Left forelimb (tissue), 1 donor: ENCODE data around the gene LDLRAD3.
A peak's percentile ranks its signal among the peaks of the same experiment; 100 is the strongest.

Experiments
- DNase-seq: peaks from one replicate; pipeline ENCODE4 v3.0.0-alpha.2; 2018; ENCODE audit warnings: low spot score

LDLRAD3 gene

DNA sequence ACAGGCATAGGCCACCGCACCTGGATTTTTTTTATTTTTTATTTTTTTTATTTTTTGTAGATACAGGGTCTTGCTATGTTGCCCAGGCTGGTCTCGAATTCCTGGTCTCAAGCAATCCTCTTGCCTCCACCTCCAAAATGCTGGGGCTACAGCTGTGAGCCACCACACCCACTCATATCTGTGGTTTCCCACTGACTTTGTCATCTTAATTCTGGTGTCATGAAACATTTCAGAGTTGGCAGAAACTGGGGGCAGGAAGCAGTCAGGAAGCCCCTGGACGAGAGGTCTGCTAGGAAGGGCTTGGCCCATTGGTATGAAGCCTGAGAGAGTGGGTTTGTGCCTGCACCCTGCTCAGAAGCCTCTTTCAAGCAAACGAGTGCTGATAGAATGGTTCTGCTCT, 296.3 kb downstream of the LDLRAD3 start:
- DNase-seq, result no peak

DNA sequence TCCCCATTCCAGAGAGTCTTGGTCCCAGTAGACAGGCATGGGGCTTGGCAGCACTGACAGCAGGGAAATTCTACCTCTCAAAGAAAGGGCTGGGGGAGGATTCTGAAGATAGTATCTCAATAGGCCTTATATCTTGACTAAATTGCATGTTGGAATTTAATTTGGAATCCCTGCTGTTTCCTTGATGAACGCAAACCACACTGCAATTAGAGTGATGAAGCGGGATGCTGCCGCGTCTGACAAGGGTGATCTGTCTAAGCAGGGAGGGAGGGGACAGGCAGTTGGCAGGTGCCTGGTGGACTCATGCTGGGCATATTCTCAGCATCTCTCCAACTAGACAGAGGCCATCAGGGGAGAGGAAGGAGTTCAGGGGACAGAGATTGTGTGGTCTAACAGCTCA, 296.9 kb downstream of the LDLRAD3 start:
- no peak for DNase-seq

DNA sequence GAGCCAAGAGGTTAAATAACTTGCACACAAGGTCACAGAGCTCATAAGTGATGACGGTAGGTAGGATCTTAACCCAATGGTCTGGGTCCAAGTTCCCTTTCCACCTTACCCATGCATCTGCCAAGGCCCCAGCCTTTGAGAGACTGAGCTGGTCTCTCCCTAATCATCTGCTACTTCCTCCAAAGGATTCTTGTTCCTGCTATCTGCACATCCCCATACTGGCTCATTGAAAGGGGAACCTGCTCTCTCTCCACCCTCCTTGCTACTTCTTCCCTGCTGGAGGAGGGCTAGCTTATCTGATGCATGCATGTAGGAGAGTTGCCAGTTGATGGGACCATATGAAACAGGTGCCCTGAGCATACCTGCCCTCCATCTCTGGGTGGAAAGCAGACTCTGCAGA, 297.6 kb downstream of the LDLRAD3 start:
- no peak for DNase-seq

DNA sequence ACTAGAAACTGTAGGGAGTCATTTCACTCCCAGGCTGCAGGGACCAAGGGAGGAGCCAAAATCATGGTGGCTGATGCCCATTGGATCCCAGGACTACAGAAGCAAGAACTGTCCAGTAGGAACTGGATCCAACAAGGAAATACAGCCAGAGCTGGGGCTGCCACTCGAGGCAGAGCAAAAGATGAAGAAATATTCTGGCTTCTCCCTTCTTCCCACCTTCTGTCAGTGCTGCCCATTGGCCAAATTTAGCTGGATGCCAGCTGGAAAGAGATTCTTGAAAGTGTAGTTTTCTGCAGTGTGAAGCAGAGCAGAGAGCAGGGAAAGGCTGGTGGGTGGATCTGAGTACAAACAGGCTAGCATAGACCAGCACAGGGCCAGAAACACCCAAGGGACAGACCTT, 299.8 kb downstream of the LDLRAD3 start:
- DNase-seq, result no peak

DNA sequence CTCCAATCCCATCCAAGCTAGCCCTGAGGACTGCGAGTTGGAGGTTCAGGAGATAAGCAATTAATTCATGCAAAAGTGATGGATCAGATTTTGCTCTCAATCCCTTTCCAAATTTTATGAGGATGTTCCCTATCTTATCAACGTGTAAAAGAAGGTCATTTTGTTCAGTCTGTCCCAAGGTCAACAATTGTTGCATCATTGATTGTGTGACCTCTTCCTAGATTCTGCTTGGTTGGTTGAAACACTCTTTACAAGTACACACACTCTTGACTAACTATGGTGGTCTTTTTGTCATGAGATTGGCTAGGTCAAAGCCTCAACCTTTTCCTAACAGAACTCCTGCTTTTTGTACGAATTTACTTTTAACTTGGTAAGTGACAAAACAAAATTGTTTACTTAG, 303.6 kb downstream of the LDLRAD3 start:
- DNase-seq, result no peak

DNA sequence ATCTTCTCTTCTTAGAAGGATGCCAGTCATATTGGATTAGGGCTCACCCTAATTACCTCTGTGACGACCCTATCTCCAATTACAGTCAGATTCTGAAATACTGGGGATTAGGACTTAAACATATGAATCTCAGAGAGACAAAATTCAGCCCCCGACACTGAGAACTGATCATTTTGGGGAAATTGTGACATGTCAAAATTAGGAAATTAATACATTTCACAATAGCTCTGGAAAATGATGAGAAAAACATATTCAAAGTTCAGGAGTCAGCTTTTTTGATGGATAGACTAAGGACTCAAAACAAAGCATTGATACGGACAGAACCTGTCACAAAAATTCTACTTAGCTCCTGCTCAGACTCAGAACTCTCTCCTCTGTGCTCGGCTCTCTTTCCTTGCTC, 304.6 kb downstream of the LDLRAD3 start:
- no peak for DNase-seq

DNA sequence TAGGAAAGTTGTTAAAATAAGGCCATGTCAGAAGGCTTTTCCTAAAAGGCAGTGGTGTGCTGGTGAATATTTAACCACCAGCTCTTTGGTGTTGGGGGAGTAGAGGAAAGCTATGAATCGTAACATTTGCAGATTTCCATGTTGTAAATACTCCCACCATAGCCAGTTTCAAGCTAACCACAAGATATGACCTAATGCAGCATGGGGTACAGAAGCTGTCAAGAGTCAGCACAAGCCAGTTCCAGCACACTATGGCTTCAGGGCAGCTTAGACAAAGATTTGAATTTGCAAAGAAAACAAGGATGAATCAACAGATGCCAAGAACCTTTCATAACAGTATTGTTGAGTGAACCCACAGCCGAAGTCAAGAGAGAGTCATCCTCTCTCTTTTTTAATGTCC, 305.4 kb downstream of the LDLRAD3 start:
- no peak for DNase-seq

DNA sequence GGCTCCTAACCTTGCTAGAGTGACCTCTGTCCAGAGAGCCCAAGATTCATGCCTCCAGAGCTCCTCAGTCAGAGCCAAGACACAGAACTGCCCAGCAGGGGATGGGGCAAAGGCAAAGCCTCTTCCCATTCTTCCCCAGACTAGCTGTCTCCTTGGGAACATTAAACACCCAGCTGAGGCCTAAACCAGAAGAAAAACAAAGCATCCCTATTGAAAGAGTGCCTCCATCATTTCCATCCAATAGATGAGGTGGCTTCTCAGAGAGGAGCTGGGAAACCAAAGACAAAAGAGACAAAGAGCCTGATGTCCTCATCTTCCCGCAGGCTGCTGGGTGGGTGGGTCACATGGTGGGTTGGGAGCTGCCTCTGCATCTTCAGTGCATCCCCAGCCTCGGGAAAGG, 308.0 kb downstream of the LDLRAD3 start:
- no peak for DNase-seq

DNA sequence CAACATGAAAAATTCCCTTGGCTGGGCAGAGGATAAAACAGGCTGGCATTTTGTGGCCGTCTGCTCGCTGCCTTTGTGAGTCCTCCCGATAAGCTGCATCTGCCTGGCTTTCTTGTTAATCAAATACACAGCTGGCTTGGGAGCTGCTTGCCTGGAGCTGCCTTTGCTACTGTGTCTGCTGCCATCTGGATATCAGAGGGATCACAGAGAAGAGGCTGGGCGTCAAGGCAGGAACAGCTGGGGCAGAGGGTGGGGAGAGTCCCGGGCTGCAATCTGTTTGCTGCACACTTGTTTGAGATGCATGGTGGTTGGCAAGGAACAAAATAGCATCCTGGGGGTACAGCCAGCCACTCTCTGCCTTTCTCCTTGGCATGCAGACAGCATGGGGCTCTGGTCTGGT, 309.4 kb downstream of the LDLRAD3 start:
- DNase-seq, result no peak

DNA sequence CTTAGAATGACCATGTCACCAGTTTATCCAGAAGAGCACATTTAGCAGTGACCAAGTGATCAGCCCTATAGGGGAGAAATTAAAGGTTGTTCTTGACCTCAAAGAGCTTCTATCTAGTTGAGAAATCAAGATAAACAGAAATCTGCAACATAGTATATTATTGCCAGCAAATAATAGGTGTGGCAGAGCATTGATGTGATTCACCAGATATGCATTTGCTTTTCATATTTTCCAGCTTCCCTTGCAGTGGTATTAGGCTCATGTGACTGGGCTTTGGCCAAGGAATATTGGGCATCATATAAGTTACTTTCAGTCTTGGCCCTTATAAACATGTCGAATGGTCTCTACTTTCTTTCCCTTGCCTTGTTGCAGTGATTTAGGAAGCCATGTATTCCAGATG, 310.9 kb downstream of the LDLRAD3 start:
- DNase-seq, result no peak

DNA sequence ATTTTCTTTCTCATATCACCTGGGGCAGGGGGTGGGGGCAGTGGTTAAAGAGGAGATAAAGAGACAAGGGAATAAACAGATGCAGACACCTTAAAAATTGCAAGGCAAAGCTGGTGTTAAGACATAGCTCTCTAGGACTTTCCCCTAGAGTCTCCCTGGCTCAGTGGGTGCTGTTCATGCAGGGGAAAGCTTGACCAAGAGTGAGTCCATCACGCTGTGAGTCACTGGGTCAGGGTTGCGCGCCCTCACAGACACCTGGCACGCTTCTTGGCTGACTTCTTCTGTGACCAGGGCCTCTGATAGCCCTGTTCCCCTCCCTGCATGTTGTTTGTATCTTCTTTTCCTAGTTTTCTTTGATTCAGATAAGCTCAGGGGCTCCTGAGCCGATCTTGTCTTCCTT, 313.5 kb downstream of the LDLRAD3 start:
- no peak for DNase-seq

DNA sequence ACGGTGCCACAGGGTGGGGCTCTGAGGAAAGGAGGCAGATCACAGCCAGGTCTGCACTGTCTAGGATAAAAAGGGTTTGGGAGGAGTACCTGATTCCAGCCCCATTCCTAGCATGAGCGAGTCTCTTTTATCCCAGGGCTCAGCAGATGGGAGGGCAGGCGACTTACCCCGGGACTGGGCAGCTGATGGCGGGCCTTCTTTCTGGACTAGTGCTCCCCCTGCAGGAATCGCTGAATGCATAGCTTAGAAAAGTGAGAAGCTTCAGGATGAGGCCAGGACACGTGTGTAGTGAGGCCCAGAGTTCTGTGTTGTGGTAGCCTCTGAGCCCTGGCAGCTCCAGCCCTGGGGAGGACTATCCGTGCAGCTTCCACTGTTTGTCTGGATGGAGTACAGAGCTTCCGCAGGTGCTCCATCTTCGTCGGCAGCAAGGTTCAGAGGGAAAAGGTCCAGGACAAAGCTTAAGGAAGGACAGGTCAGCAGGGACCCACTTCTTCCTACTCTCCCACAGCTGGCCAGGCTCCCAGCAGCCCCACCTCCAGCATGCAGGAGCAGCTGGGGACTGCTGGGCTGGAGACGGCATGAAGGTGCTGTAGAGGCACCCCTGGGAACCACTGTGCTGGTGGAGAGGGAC, 315.0 kb downstream of the LDLRAD3 start:
- DNase-seq, result no peak

DNA sequence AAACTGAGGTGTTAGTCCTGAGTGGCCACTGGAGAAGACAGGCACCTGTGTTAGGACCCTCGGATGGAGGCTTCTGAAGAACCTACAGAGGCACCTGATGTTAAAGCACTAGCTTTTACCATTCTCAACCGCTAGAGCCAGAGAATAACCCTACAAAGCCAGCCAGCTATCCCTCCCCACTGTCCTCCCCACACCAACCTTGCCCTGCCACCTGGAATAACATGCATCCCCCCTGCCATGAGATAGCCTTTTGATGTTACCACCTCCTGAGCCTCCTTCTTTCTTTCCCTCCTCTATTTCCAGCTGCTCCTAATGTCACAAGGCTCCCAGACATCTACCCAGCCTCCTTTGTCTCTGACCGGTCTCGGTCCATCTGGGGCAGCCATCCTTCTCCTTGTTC, 317.2 kb downstream of the LDLRAD3 start:
- DNase-seq, result no peak

DNA sequence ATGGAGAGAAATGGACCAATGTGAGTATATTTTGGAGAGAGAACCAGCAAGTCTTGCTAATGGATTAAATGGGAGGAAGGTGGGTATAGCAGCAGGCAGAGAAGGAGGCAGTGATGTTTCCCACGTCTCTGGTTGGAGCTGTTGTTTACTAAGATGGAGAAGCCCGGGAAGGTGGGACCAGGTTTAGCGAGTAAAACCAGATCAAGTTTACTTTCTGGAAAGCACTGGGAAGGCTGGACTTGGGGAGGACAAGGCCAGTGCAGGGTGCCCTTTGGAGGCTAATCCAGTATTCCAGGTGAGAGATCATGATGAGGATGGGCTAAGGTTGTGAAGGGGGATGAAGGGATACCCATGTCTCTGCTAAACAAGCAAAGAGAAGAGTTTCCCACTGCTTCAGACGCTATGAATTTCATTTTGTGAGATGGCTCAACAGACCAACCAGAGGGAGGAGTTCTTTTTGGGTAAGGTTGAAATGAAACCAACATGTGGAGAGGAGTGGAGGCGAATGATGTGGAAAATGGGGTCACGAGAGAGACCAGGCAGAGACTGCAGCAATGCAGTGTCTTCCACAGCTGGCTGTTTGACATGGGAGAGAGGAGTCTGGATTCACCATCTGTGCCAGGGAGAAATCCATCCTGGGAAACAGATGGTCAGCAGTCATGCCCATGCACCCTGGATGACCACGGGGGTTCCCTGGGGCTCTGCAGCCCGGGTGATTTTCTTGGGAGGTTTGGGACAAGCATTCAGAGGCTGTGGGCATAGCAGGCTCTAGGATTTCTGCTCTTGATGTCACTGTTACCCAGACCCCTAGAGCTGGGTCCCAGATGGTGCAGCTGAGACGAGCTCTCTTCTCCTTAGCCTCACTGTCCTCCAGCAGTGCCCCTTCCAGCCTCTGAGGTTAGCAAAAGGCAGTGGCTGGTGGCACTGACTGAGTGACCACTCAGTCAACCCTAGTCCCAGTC, 320.4 kb downstream of the LDLRAD3 start:
- no peak for DNase-seq

DNA sequence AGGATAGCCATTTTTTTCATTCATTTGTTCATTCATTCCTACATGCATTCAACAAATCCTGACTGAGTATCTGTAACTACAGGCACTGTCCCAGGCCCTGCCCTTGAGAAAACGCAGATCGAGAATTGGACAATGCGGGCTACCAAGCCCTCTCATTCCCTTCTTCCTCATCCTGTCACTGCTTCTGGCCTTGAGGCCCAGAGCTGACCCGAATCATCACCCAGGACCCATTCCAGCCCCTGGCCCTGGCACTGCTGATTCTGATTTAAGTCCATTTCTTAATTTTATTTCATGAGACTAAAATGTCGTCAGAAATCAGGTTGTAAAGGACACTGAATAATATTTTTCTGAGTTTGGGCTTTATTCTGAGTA, 321.1 kb downstream of the LDLRAD3 start:
- no peak for DNase-seq

DNA sequence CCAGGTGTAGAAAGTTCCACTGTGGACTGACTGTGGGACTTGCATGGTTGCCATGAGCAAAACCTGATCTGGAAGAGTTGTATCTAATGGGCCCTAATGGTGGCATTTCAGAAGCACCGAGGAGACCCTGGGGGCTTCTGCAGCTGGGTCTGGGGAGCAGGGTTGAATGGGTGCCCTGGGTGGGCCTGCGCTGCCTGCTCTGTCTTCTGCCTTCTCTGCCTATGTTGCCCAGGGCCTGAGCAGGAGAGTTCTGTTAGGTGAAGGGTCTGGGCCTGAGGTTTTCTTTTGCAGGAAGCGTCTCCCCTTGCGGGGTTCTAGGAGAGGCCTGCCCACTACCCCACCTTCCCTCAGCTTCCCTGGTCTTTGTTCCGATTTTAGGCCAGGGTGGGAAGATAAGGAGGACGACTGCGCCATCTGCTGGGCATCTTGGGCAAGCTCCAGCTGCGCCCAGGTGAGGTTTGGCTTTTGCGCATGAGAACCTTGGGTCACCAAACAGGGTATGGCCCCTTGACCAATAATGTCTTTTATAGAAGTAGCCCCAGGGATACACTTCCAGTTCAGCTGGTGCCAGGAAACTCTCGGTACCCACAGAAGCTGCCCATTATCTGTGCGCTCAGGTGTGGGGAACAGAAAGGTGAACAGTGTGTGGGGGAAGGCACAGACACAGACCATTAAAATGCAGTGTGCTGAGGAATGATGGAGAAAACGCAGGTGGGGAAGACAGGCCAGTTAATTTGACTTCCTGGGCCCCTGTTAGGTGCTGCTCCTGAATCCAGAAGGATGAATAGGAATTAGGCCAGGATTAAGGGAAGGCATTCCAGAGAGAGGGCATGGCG, 322.1 kb downstream of the LDLRAD3 start:
- DNase-seq, result peak; percentile 78

DNA sequence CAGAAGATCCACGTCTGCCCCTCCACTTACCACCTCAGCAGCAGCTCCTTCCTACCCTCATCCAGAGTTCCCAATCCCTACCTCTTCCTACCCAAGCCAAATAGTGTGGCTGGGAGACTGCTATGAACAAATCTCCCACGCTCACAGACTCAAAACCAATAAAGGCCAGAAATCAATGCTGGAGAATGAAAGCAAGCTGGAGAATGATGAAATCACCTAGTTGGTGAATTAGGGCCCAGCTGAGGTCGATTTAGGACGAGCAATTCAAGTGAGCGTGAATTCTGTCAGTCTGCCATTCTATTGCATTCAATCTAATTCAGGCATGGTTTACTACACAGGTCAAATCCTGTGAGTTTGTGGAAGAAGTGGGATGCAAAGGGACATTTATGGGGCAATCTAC, 322.9 kb downstream of the LDLRAD3 start:
- no peak for DNase-seq

DNA sequence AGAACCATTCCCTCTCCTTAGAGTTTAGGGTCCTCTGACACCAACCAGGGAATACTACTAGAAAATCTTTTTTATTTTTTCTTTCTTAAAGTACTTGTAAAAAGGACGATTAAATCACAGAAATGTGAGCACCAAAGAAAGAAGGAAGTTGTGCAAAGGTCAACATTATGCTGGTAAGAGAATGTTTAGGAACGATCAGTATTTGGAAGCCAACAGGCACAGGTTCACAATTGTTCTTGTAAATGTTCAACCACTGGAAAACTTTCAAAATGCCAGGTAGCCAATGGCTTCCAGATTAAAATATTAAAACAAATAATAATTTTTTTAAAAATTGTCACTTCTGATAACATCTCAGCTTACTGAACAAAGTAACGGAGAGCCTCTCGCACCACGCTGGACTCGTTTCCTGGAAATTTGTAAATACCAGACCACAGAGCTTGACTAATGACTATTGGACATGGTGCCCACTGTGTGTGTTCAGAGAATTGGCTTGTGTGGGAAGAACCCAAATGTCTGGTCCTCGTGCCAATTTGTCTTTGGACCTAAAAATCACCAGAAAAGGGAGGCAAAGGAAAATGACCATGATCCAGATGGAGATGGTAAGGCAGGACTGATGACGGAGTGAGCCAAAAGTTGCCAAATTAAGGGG, 324.6 kb downstream of the LDLRAD3 start:
- DNase-seq, result no peak

DNA sequence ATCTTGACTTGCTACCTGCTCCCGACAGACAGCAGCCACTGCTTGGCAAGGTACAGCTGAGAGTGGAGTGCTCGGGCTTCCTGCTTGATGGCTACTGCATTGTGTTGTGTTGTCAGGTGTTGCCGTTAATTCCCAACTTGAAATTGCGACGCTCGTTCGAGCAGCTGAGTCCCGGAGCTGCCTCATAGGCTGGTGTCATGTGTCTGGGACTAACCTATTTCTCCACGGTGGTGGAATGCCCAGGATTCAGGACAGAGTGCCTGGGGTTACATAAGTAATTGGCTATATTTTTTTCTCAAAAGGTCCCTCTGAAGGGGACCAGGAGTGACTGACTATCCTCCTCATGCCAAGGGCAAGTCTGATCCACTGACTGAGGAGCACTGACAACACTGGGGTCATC, 326.8 kb downstream of the LDLRAD3 start:
- DNase-seq, result no peak

DNA sequence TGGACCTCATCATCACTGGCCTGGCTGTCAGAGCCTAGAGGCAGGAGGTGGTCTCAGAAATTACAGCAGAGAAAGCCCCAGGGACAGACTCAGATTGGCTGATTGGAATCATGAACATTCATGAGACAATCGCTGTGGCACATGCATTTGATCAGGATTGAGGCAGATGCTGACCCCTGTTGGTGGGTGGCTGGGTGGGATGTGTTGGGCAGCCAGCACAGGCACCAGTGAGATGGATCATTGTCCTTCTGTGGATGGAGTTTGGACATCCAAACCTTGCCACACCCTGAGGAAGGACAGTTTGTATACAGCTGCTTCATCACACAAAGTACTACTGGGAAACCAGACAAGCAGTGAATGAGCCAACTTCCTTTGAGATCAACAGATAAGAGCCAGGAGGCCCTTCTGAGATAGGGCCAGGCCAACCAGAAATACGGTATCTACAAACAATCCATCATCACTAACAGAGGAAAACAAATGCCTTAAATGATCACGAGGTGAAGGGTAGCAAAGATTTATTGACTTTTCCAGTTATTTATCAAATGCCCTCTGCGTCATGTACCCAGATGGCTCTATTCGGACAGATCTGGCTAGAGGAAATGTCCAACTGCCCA, 328.0 kb downstream of the LDLRAD3 start:
- DNase-seq, result no peak

DNA sequence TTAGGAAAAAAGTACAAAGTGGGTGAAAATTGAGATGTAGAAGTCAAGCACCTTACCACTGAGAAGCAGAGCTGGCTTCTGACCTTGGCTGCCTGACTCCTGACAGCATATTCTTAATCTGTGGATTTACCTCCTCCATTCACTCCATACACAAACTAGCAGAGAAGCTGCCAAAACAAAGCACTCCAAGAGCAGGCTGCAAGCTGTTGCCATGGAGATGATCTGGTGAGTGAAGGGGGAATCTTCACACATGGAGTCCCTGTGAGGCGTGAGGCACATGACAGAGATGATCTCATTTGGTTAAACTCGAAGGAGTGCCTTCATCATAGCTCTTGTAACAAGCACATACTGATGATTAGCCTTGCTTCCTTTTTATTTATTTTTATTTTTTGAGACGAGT, 329.2 kb downstream of the LDLRAD3 start:
- DNase-seq, result no peak

DNA sequence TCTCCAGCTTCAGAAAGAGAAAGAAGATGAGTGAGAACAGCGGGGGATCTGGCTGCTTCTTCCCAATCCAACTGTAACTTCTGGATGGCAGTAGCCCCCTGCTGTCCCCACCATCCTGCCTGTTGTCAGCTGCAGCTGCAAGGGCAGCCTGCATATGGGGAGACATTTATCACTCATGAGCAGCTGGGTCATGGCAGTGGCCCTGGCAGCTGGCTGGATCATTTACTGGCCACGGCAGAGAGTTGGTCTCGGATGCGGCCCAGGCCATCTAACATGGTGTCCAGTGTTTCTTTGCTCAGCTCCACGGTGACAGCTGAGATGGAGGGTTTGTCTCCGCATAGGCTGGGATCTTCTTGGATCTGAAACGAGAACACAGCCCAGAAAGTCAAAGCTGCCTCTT, 330.6 kb downstream of the LDLRAD3 start:
- DNase-seq, result no peak
